GM18858 (cell line): ENCODE data around the gene BCAS3.

Experiments
- ATAC-seq: cut with Tn5 transposase; IDR thresholded peaks from one replicate; pipeline ENCODE4 v1.9.1; 2021; ENCODE audit not compliant: unreplicated experiment

BCAS3 gene

DNA sequence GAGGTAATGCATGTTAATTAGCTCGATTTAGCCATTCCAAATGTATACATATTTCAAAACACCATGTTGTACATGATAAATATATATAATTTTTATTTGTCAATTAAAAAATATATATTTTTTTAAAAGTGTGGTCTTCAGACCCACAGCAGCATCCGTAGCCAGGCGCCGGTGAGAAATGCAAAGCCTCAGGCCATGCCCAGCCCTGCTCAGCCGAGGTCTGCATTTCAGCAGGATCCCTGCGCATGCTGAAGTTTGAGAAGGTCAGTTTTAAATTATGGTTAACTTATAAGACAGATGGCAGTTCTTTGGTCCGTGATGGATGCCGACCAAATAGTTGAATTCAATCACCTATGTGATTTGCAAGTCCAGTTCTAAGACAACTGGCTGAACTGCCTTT, 694.0 kb downstream of the BCAS3 start:
- ATAC-seq, result no peak

DNA sequence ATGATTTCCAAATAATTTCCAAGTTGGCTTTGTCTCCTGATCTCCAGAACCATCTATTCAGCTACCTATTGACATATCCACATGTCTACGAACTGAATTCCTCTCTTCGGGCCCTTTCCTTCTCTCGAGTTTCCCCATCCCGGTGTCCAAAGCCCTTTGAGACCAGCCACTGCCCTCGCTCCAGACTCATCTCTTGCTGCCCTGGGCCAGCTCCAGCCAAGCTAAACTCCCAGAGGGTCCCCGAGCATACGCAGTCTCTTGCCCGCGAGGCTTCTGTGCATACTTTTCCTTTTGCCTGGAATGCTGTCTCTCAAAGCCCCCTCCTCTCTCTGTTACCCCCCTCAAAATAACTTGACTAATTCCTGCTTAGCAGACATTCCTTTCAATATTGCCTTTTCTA, 694.8 kb downstream of the BCAS3 start:
- ATAC-seq, result no peak

DNA sequence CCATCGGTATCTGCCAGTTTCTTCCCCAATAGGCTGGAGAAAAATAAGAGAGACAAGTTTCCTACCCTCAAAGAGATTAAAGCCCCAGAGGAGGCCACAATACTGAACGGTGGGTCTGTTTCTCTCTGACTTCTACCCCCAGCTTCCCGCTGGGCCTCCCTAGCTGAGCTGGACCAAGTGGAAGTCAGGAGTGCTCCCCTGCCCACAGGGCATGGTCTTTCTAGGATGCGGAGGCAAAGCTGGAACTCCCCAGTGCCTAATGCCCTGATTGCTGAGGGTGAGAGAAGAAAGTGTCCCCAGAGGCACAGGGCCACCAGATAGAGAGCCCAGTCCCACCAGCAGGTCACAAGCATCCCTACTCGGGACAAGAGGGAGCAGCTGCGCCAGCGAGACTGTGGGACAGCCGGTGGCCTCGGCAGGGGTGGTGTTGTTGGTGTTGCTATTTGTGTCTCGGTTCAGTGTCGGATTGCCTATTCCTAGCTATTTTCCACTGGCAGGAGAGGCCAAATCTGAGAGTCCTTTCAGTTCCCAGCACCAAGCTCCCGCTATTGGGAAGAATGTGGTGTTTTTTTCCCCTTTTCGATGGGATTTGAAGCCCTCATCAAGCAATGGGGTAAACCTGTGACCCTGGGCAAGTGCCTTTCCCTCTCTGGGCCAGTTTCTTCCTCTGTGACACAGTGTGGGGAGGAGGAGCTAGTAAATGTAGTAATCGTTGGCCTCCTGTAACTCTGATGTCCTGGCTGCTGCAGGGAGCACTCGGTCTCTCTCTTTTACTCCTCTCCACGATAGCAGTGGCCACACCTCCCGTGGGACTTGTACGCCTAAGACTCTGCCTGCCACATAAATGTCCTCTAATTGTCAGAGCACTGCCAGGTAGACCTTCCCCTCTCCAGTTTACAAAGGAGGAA, 699.5 kb downstream of the BCAS3 start:
- no peak for ATAC-seq

DNA sequence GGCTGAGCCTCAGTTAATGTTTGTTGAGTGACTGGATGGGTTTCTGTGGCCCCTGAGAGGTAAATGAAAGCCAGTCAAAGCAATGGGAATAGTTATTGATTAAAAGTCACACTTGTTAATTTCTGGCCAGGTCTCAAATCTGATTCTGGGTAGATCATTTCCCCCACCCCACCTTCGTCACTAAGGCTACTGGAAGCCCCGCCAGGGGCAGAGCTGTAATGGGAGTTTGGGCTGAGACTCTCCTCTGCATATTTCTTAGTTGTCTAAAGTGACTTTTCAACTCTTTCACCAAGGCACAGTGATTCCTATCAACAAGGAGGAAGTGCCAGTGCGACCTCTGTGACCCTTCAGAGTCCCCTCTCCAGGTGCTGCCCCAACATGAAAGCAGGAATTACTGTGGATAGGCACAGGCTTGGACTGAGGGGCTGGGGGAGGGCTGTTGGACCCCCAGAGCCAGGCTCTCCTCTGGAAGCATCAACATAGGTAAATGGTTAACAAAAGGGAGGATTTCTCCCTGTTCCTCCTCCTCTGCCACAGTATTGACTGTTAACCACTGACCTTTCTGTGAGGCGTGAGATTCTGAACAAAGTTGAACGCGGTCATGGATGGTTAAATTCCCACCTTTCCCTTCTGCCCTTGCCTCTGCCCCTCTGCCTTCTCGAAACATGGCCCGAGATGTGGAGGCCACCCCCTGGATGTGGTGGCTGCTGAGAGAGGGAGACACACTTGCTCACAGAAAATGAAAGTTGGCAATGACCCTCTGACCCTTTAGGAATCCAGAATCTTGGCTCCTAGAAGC, 701.2 kb downstream of the BCAS3 start:
- ATAC-seq, result no peak

DNA sequence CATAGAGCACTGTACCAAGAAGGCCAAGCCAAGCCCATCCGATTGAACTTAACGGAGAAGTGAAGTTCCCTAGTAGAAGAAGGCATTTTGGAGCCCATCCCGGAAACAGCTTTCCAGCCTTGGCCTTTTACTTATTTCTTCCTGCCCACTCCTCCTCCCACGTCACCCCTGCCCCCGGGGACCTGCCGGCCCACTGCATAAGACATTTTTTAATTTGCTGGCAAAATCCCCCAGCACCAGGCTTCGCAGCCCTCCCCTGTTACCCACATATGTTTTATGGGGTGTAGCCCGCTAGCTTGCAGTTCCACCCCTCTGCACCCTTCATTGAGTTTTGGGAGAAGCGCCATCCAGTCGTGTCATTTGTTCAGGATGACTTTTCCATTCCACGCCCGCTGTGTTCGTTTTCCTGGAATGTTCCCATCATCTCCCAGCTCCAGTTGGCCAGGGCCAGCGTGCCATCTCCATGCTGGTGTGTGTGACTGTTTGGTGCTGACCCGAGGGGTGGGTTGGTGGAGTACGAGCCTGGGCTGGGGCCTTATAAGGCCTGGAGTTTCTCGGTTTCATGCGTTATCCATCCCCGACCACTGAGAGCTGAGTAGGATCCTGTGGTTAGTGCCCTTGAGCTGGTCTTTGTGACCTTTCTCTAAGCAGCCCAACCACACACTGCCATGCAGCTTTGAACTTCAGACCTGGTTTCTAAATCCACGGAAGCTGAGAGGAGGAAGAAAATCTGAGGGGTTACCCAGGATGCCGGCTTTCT, 702.0 kb downstream of the BCAS3 start:
- ATAC-seq, result no peak

DNA sequence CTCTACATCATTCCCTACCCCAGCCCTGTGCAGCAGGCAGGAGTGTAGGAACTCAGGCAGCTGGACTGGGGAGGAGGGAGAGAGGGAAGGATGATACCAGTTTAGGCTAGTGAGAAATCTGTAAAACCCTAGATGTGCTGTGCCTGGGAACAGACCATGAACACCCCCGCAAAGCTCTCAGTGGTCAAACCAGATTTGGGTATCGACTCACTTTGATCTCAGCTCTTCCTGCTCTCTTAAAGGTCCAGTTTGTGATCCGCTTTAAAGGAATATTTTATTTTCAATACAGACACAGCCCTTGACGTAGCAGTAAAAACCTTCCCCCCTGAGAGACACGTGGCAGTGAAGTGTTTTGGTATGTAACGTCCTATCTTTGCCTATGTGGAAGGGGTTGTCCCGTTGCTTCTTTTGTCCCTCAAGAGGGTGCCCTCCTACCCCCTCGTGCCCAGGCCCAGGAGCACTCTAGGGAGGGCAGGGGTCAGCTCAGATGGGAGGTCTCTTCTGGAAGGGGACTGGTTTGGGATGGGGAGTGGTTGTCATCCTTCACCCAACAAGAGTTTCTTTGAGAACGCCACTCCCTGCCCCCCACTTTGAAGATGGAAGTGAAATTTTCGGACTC, 702.7 kb downstream of the BCAS3 start:
- ATAC-seq, result no peak

DNA sequence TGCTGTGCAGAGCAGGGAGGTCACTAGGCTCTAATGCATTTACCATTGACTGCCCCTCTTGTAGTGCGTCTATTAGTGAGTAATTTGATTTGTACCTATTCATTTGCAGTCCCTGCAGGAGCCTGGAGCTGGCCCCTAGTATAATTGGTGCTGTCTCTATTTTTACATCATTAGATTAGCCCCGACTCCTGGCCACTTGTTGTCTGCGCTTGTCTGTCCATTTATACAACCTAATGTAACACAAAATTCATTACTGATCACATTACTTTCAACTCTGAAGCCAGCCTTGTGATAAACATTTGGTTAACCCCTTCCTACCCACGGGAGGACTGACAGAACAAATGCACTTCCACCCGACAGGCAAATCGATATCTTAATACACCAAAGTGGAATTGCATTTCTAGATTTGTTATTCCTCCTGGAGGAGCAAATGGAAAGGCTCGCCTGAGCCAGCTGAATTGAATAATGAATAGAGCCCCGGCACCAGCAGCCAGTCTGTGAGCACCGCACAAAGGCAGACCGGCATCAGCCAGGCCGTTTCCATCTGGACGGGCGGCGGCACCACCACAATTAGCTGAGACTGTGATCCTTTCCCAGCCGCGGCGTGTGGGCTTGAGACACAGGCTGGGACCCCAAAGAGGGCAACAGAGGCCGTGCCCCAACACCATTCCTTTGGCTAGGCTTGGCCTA, 703.3 kb downstream of the BCAS3 start:
- no peak for ATAC-seq

DNA sequence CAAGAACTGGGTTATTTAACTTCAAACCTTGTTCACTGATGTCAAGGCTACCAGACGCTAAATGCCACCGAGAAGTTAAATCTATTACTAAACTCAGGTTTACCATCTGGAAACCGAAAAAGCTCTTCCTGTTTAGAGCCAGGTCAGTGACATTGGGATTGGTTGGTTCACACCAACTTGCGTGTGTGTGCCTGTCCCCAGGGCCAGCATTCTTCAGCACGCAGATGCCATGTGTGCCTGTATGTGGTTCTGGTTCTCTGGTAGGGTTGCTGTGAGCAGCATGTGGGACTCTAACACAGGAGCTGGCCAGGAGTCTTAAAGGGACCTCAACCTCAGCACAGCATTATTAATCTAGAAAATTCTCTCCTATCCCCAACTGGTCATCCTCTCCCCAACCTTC, 703.9 kb downstream of the BCAS3 start:
- no peak for ATAC-seq

DNA sequence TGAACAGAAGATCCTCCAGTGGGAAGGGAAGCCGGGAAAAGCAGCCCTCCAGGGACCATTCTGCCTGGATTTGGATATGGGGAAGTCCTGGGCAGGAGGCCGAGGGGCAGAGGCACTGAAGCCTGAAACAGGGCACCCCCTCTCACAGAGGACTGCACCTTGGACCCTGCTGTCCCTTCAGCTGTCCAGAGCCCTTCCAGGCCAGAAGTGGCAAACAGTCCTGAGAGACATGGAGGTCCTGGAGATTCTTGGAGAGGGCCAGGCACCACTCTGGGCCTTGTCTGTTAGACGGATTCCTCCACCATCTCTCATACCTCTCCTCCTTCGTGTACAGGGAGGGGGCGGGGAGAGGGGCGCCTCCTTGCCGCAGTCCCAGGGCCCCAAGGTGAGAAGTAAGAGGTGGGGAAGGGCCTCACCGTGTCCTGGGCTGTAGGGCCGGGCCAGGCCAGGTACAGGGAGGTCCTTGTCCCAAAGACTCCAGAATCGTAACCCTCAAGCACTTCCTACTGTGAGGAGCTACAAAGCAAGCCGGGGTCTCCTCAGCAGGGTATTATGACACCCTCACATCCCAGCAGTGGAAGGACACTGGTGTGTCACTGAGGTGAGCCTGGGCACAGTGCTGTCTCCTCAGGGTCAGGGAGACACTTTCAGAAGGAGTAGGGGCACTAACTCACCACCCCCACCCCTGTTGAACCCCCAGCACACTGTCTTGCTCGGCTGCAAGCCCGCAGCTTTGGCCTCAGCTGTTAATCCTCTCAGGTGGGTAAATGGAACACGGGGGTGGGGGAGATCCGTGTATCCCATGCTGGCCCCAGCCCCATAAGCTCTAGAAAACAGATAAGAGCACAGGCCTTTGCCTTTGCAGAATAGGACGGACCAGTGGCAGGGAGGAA, 705.4 kb downstream of the BCAS3 start:
- no peak for ATAC-seq

DNA sequence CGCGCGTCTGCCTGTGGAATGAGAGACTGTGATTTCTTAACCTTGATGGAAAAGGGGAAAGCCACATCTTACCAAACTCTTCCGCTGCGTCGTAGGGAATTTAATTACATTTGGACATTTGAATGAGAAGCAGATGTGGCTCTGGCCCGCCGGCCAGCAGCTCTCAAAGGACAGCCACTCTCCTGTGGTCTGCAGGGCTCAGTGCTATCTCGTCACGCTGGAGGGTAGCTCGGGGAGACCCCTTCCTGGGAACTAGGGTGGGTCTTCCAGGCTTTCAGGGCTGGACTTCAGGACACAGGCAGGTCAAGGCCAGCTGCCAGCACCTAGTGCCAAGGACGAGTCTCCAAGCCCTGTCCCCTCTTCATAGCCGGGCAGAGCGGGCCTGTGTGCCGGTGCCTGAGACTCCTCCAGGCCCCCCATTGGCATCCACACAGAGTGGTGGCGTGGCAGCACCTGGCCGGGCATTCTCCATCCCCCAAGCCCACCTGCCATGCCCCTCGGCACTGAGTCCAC, 706.1 kb downstream of the BCAS3 start:
- no peak for ATAC-seq

DNA sequence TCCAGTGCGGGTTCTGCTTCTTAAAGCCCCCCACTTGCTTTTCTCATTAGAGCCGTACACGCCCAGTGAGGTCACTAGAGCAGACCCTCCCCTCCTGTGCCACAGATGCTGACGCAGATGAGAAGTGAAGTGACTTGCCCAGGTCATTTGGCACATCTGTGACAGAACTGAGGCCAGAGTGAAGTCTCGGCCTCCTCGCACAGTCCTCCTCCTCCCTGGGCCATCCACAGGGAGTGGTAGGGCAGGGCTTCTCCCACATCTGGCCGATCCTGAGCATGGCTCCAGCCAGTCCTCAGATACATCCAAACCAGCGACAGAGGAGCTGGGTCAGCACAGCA, 706.7 kb downstream of the BCAS3 start:
- ATAC-seq, result no peak

DNA sequence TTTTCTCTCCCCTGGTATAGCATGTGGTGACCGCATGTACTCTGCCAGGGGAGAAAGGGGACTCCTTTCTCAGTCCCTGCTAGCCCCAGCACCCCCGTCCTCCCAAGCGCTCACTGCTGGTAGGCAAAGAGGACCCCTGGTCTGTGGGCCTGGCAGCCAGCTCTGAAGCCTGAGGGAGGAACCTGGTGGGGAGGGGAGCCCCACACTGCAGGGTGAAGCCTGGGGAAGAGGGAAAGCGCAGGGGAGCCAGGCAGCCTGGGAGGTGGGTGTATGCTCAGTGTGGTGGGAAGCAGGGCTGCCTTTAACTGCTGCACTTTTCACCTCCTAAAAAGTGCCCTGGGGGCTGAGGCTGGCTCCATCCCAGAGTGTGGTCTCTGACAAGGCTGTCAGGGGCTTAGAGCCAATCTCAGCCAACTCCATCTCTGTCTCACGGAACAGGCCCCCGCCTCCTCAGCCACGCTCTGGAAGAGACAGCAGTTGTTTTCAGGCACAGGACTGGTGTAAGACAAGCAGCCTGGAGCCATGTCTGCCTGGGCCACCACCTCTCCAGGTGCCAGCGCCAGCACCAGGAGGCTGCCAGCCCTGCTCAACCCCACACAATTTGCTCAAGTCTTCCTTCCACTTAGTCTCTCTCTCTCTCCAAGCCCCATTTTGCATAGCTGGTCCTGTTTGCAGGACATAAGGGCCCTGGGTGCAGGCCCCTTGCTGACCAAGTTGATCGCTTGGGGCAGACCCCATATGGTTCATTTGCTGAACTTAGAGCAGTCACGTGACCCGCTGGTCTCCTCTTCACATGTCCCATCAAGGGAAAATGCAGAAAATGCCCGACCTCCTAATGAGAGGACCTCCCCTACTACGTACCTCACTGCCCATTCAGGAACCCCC, 707.3 kb downstream of the BCAS3 start:
- no peak for ATAC-seq

DNA sequence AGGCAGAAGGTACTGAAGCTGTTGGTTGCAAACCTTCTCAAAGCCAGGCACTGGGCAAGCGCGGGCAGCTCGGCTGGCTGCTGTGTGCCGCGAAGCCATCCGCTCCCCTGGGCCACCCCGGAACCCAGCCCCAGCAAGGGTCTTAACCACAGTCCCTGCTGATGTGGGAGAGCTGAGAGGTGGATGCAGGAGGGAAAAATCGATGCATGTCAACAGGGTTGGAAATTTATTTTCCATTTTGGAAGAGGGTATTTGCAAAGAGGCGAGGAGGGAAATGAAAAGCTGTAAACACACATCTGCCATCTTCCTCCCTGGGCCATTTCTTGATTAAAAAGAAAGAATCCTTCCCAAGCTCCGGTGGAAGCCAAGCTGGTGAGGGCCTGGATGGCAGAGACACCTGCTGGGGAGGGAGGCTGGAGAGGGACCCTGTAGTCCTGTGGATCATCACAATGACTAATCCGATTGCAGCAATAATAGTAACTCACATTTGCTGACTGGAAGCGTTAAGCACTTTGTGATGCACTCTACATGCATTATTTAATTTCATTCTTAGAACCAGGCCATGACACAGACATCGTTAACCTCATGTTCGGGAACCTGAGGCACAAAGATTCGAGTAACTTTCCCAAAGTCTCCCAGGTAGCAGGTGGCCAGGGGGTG, 708.1 kb downstream of the BCAS3 start:
- ATAC-seq, result no peak

DNA sequence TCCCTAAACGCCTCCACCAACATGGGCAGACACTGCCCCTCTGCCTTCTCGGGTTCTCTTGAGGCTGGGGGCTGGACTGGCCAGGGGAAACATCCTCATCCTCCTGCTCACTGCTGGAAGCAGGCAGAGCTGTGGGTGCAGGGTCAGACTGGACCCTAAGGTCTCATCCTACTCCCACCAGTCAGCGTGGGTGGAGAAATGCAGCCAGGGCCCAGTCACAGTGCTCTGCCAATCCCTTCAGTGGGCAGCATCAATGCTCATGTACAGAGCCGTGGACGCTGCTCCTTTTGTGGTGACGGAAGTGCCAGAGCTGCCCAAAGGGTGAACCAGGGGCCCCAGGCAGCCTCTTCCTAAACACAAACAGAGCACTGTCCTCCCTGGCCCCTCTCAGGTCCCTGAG, 708.6 kb downstream of the BCAS3 start:
- ATAC-seq, result no peak

DNA sequence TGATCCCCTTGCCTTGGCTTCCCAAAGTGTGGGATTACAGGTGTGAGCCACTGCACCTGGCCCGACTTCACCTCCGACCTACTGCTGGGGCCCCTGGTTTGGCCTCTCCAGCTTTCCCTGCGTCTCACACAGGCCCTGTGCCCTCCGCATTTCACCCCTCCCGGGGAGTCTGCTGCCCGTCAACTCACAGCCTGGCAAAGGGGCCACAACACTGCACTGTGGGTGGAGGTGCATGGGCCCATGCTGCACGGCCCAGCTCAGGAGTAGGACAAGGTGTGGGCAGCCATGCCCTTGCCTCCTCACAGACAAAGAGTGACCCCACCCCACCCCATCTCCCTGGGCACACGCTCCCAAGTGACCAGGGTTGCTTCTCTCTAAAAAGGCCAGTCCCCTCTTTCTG, 709.4 kb downstream of the BCAS3 start:
- no peak for ATAC-seq

DNA sequence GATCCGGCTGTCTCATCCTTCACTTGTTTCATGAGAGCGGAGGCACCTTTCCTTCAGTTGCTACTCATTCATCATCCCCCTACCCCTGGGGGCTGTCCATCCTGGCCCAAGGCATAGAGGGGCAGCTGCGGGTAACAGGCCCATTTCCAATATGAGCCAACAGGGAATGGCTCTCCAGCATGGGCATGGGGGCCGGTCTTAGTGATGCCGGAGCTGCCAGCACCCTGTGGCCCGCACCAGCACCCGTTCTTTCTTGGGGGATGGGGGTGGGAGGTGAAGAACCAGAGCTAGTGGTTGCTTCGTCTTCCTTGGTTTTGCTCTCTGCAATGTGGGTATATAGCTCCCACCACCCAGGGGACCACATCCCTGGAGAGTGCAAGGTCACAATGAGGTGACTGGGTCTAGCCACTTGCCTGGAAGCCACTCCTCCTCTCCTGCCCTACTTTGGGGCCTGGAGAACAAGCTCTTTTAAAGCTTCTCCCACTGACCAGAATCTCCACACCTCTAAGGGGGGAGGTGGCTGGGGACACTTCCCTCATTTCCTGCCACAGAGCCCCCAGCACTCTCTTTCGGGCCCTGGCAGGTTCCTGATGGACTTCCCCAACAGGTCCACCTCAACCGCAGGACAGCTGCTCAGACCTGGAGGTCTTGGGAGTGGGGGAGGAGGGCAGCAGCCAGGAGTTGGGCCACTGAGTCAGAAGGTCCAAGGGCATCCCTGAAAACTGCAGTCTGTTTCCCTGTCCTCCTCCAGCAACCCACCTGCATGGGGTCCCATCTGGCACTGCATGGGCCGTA, 710.1 kb downstream of the BCAS3 start:
- no peak for ATAC-seq
